CD4-positive, alpha-beta T cell (primary cell): ENCODE data around the gene ARHGAP15. TPM values are rescaled to one million over a fixed set of nuclear protein-coding genes. Genes with fewer than 3 reads are reported as not detected.

Source experiments
- ATAC-seq: fragments of 200-7000 bp; cut with Tn5 transposase; one replicate; pipeline ENCODE4 v1.10.0; 2022; ENCODE audit warnings: mild to moderate bottlenecking; ENCODE audit not compliant: poor library complexity
- CTCF ChIA-PET: fragments of 350-600 bp; sonication (Branson Sonifier 250); formaldehyde crosslinking; loops from one replicate; lab custom pipeline; 2021; ENCODE audit warnings: antibody characterized with exemption, inconsistent platforms; lab: Charles Lee
- POLR2A ChIA-PET: fragments of 350-600 bp; sonication (Branson Sonifier 250); formaldehyde crosslinking; loops from one replicate; lab custom pipeline; 2021; ENCODE audit warnings: antibody characterized with exemption, inconsistent platforms; lab: Charles Lee
- DNase-seq, 14 experiments: peaks; one replicate each; pipeline ENCODE4 v3.0.0-alpha.2; 2013 to 2020; ENCODE audit warnings: mixed read lengths in 2 of 14
- H3K27ac ChIP-seq, 2 donors: one replicate each; pipeline versions ENCODE4 v1.5.1 to v1.7.0; 2013; ENCODE audit warnings: low read length in 2 of 2, low read depth in 1 of 2, mild to moderate bottlenecking in 1 of 2
- H3K27me3 ChIP-seq, 2 experiments: 1 replicate in 1 of 2; 2 replicates in 1 of 2; pipeline versions ENCODE4 v1.6.1 to v1.7.0; 2013; ENCODE audit warnings: low read length in 2 of 2, control low read depth in 1 of 2, mild to moderate bottlenecking in 1 of 2, moderate library complexity in 1 of 2; ENCODE audit not compliant: insufficient read depth in 2 of 2, control insufficient read depth in 1 of 2
- H3K36me3 ChIP-seq: one replicate; pipeline ENCODE4 v1.6.1; 2013; ENCODE audit warnings: low read length, control low read depth; ENCODE audit not compliant: insufficient read depth
- H3K4me1 ChIP-seq: one replicate; pipeline ENCODE4 v1.6.1; 2013; ENCODE audit warnings: low read length, control low read depth; ENCODE audit not compliant: insufficient read depth
- H3K4me3 ChIP-seq: one replicate; pipeline ENCODE4 v1.5.1; 2013; ENCODE audit warnings: mild to moderate bottlenecking, low read length, moderate library complexity
- H3K9me3 ChIP-seq, 2 experiments: 1 replicate in 1 of 2; 2 replicates in 1 of 2; pipeline versions ENCODE4 v1.6.1 to v1.7.0; 2013; ENCODE audit warnings: low read length in 2 of 2, mild to moderate bottlenecking in 2 of 2, control low read depth in 1 of 2, moderate library complexity in 1 of 2; ENCODE audit not compliant: control insufficient read depth in 1 of 2, insufficient read depth in 1 of 2
- H3K27ac Mint-ChIP-seq: one replicate; pipeline ENCODE4 v1.8.0; 2020; ENCODE audit warnings: mixed read lengths
- H3K27me3 Mint-ChIP-seq: one replicate; pipeline ENCODE4 v1.8.0; 2021; ENCODE audit warnings: mixed read lengths
- H3K36me3 Mint-ChIP-seq: one replicate; pipeline ENCODE4 v1.8.0; 2021; ENCODE audit warnings: low read depth, mixed read lengths
- H3K4me1 Mint-ChIP-seq: one replicate; pipeline ENCODE4 v1.8.0; 2021; ENCODE audit warnings: low read depth, mixed read lengths
- H3K4me3 Mint-ChIP-seq: one replicate; pipeline ENCODE4 v1.8.0; 2020; ENCODE audit warnings: mild to moderate bottlenecking, mixed read lengths
- H3K9me3 Mint-ChIP-seq: one replicate; pipeline ENCODE4 v1.8.0; 2020; ENCODE audit warnings: mixed read lengths
- intact Hi-C, 2 experiments: fragments of 100-400 bp; cut with DNase I in 1 of 2; cut with micrococcal nuclease in 1 of 2; formaldehyde crosslinking; loops; one replicate each; pipeline versions ENCODE4 v1.15.1 to v1.9.0; 2023 to 2025; cut with DNase I, micrococcal nuclease
- total RNA-seq, 174 experiments: library from RNA in 2 of 174; stranded (reverse) in 2 of 174; gene quantifications; one replicate each; pipeline ENCODE4 v1.2.3 and lab custom pipeline; 2021 to 2026
- TF ChIP-seq, protein P1 (sequence below): fragments of 200-600 bp; IDR thresholded peaks from one replicate; pipeline ENCODE4 v1.8.0; 2022; ENCODE audit warnings: antibody characterized with exemption, mild to moderate bottlenecking

Gene ARHGAP15
- total RNA-seq, 2 experiments from 2014 or later, result 158 to 165 TPM

DNA sequence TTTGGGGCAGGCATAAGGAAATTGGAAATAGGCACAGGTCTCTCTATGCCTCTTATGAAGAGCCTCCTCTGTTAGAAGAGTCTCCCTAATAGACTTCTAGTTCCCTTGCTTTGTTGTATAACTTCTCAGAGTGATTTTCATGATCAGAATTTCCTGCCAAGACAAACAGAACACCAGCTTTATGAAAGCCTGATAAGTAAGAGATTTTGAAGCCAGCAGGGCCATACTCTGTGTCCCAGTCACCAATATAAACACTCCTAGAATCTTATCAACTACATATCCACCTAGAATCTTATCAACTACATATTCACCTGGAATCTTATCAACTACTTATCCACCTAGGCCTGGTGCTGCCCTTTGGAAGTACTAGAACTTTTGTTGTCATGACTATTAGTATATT, 579.5 kb downstream of the ARHGAP15 start:
- H3K9me3 ChIP-seq, result peaks cover 3 to 6% of the 10 kb centered on the region in 2 experiments
- Mint-ChIP-seq H3K36me3 (peaks cover 100% of the 10 kb centered on the region), H3K4me3 (no peak overlapping the region), H3K27ac (no peak overlapping the region), H3K9me3 (peaks cover 13% of the 10 kb centered on the region), H3K27me3 (no peaks in the 10 kb centered on the region), H3K4me1 (peaks cover 53% of the 10 kb centered on the region)
- POLR2A ChIA-PET, result interaction anchor here (1.2 kb wide), 1 partner anchor 17 kb away, joined by 4 read pairs; no protein-coding TSS in a partner anchor
- no peaks in the 10 kb centered on the region for H3K4me1 ChIP-seq
- DNase-seq (no peak), ATAC-seq (no peak)
- H3K27me3 ChIP-seq, result no peaks in the 10 kb centered on the region
- H3K36me3 ChIP-seq, result peaks cover 78% of the 10 kb centered on the region
- H3K4me3 ChIP-seq, result no peak overlapping the region
- no peak overlapping the region for H3K27ac ChIP-seq
- CTCF ChIA-PET, result no interaction called here
- intact Hi-C loops, result no loop called here
- TF ChIP-seq, protein P1, sequence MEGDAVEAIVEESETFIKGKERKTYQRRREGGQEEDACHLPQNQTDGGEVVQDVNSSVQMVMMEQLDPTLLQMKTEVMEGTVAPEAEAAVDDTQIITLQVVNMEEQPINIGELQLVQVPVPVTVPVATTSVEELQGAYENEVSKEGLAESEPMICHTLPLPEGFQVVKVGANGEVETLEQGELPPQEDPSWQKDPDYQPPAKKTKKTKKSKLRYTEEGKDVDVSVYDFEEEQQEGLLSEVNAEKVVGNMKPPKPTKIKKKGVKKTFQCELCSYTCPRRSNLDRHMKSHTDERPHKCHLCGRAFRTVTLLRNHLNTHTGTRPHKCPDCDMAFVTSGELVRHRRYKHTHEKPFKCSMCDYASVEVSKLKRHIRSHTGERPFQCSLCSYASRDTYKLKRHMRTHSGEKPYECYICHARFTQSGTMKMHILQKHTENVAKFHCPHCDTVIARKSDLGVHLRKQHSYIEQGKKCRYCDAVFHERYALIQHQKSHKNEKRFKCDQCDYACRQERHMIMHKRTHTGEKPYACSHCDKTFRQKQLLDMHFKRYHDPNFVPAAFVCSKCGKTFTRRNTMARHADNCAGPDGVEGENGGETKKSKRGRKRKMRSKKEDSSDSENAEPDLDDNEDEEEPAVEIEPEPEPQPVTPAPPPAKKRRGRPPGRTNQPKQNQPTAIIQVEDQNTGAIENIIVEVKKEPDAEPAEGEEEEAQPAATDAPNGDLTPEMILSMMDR, result no peak

DNA sequence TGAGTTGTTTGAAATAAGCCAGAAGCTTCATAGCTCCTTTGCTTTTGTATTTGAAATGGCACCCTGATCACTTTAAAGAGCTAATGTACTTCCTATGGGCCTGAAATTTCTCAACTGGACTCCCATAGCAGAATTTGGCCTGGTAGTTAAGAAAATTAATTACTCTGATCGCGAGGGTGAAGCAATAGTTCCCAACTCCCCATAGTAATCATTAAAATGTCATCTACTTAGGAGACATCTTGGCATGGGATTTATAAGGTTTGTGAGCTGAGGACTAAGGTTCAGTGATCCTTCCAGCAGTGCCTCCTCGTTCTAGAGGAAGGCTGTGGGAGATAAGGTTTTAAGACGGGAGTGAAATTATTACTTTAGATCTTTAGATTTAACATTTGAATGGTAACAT, 581.0 kb downstream of the ARHGAP15 start:
- no peaks in the 10 kb centered on the region for H3K27me3 ChIP-seq
- Mint-ChIP-seq H3K27me3 (no peaks in the 10 kb centered on the region), H3K9me3 (peaks cover 13% of the 10 kb centered on the region), H3K36me3 (peaks cover 100% of the 10 kb centered on the region), H3K27ac (no peak overlapping the region), H3K4me1 (peaks cover 55% of the 10 kb centered on the region), H3K4me3 (no peak overlapping the region)
- POLR2A ChIA-PET, result no interaction called here
- CTCF ChIA-PET, result interaction anchor here (0.9 to 1.0 kb wide), 2 partner anchors 8 to 10 kb away, joined by 3 read pairs; no protein-coding TSS in a partner anchor
- no peak overlapping the region for H3K27ac ChIP-seq
- intact Hi-C loops, result no loop called here
- no peaks in the 10 kb centered on the region for H3K4me1 ChIP-seq
- TF ChIP-seq, protein P1, result no peak
- no peak overlapping the region for H3K4me3 ChIP-seq
- DNase-seq, result no peak
- peaks cover 63% of the 10 kb centered on the region for H3K36me3 ChIP-seq
- no peak for ATAC-seq
- peaks cover 3 to 6% of the 10 kb centered on the region in 2 experiments for H3K9me3 ChIP-seq

DNA sequence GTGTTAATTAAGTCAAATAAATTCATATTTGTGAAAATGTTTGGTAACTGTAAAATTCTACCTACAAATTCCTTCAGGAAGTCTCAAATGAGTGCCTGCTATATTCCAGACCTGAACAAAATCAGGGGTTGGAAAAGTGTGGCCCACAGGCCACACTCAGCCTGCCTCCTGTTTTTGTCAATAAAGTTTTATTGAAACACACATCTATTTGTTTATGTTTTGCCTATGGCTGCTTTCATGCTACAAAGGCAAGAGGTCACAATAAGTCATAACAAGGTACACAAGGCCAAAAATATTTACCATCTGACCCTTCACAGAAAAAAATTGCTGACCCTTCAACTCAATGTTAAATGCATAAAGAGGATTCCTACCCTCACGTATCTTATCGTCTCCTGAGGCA, 581.7 kb downstream of the ARHGAP15 start:
- ATAC-seq, result no peak
- Histone ChIP-seq H3K4me1 (no peaks in the 10 kb centered on the region), H3K36me3 (peaks cover 57% of the 10 kb centered on the region), H3K9me3 (peaks cover 3 to 6% of the 10 kb centered on the region in 2 experiments), H3K27me3 (no peaks in the 10 kb centered on the region), H3K4me3 (no peak overlapping the region), H3K27ac (no peak overlapping the region)
- POLR2A ChIA-PET, result interaction anchor here (0.8 kb wide), 1 partner anchor 11 kb away, joined by 3 read pairs; no protein-coding TSS in a partner anchor
- no peak overlapping the region for H3K27ac Mint-ChIP-seq
- peaks cover 13% of the 10 kb centered on the region for H3K9me3 Mint-ChIP-seq
- H3K27me3 Mint-ChIP-seq, result no peaks in the 10 kb centered on the region
- peaks cover 60% of the 10 kb centered on the region for H3K4me1 Mint-ChIP-seq
- CTCF ChIA-PET, result no interaction called here
- TF ChIP-seq, protein P1, result no peak
- intact Hi-C loops, result no loop called here
- H3K36me3 Mint-ChIP-seq, result peaks cover 98% of the 10 kb centered on the region
- no peak for DNase-seq
- H3K4me3 Mint-ChIP-seq, result no peak overlapping the region
